Measurements from ENCODE around the gene STARD13.

Gene STARD13

GRCh38 chr13:33236021-33236420 lies 49.5 kb downstream of the STARD13 start:
- Histone ChIP-seq H3K9me3 (ENCODE audit: insufficient read depth, low read length) (peaks cover 5% of the 10 kb centered on the region; the same call in 1 of the 2 replicates), H3K36me3 (ENCODE audit: low read length) (no peaks in the 10 kb centered on the region), H2AFZ (ENCODE audit: low read depth, low read length, severe bottlenecking) (no peak overlapping the region), H3K27ac (ENCODE audit: low read depth, low read length) (no peak overlapping the region), H3F3A (ENCODE audit: insufficient read depth) (no peaks in the 10 kb centered on the region), H3K9ac (ENCODE audit: low read length) (no peak overlapping the region), H3K9me2 (replicated peaks; ENCODE audit: insufficient read depth, low read length) (no peaks in the 10 kb centered on the region), H3K4me3 (ENCODE audit: insufficient read depth, low read length, poor library complexity, severe bottlenecking) (no peak overlapping the region), H3K4me2 (ENCODE audit: low read depth, low read length, poor library complexity, severe bottlenecking) (no peak overlapping the region), H4K20me1 (ENCODE audit: low read depth, low read length) (no peaks in the 10 kb centered on the region), H3K27me3 (ENCODE audit: low read length) (no peaks in the 10 kb centered on the region), H3K79me2 (ENCODE audit: insufficient read depth, low read length) (no peaks in the 10 kb centered on the region)
- TF ChIP-seq CTCF (IDR thresholded peaks at IDR 0.05; ENCODE audit: insufficient read depth, low read length, poor library complexity, severe bottlenecking) (no peak), EZH2phosphoT487 (conservative IDR thresholded peaks at IDR 0.05; ENCODE audit: low read length) (no peak)

- H3K9me3 ChIP-seq (ENCODE audit: insufficient read depth, low read length) = peaks cover 5% of the 10 kb centered on the region; the same call in 1 of the 2 replicates
- H3K27ac ChIP-seq (ENCODE audit: low read depth, low read length) = no peak overlapping the region
- TF ChIP-seq CTCF (IDR thresholded peaks at IDR 0.05; ENCODE audit: insufficient read depth, low read length, poor library complexity, severe bottlenecking) = no peak
- no peak for TF ChIP-seq EZH2phosphoT487 (conservative IDR thresholded peaks at IDR 0.05; ENCODE audit: low read length)
- H3F3A ChIP-seq (ENCODE audit: insufficient read depth) = no peaks in the 10 kb centered on the region
- no peak overlapping the region for H3K9ac ChIP-seq (ENCODE audit: low read length)
- no peaks in the 10 kb centered on the region for H3K27me3 ChIP-seq (ENCODE audit: low read length)
- H3K9me2 ChIP-seq (replicated peaks; ENCODE audit: insufficient read depth, low read length) = no peaks in the 10 kb centered on the region
- no peak overlapping the region for H2AFZ ChIP-seq (ENCODE audit: low read depth, low read length, severe bottlenecking)
- no peak overlapping the region for H3K4me3 ChIP-seq (ENCODE audit: insufficient read depth, low read length, poor library complexity, severe bottlenecking)
- no peaks in the 10 kb centered on the region for H3K79me2 ChIP-seq (ENCODE audit: insufficient read depth, low read length)
- no peaks in the 10 kb centered on the region for H4K20me1 ChIP-seq (ENCODE audit: low read depth, low read length)
- H3K36me3 ChIP-seq (ENCODE audit: low read length) = no peaks in the 10 kb centered on the region
- no peak overlapping the region for H3K4me2 ChIP-seq (ENCODE audit: low read depth, low read length, poor library complexity, severe bottlenecking)
Measured at GRCh38 chr13:33235564-33235963, 50.0 kb downstream of the STARD13 start.

- Histone ChIP-seq H3K9me3 (ENCODE audit: insufficient read depth, low read length) (peaks cover 4% of the 10 kb centered on the region; the same call in 1 of the 2 replicates), H3K9ac (ENCODE audit: low read length) (no peak overlapping the region), H2AFZ (ENCODE audit: low read depth, low read length, severe bottlenecking) (no peak overlapping the region), H4K20me1 (ENCODE audit: low read depth, low read length) (no peaks in the 10 kb centered on the region), H3K27ac (ENCODE audit: low read depth, low read length) (no peak overlapping the region), H3K4me2 (ENCODE audit: low read depth, low read length, poor library complexity, severe bottlenecking) (no peak overlapping the region), H3K9me2 (replicated peaks; ENCODE audit: insufficient read depth, low read length) (no peaks in the 10 kb centered on the region), H3K27me3 (ENCODE audit: low read length) (no peaks in the 10 kb centered on the region), H3K79me2 (ENCODE audit: insufficient read depth, low read length) (no peaks in the 10 kb centered on the region), H3K4me3 (ENCODE audit: insufficient read depth, low read length, poor library complexity, severe bottlenecking) (no peak overlapping the region), H3F3A (ENCODE audit: insufficient read depth) (no peaks in the 10 kb centered on the region), H3K36me3 (ENCODE audit: low read length) (no peaks in the 10 kb centered on the region)
- no peak for TF ChIP-seq CTCF (IDR thresholded peaks at IDR 0.05; ENCODE audit: insufficient read depth, low read length, poor library complexity, severe bottlenecking)
- no peak for TF ChIP-seq EZH2phosphoT487 (conservative IDR thresholded peaks at IDR 0.05; ENCODE audit: low read length)
Measured at GRCh38 chr13:33235078-33235477, 50.5 kb downstream of the STARD13 start.
